GM12865 (cell line): ENCODE results near the gene PDLIM7.
"Not testable (repeated sequence)": the region's sequence is repeated elsewhere in the genome, so short reads cannot be mapped to it uniquely, and the experiment has no call there.

Experiments used
- DNase-seq: peaks from one replicate; pipeline ENCODE4 v3.0.0; 2010; ENCODE audit warnings: low read depth
- H3K4me3 ChIP-seq: 2 replicates; pipeline ENCODE4 v1.5.1; 2011; ENCODE audit warnings: mild to moderate bottlenecking, low read depth, low read length, control low read depth
- TF ChIP-seq, protein P1 (sequence below): IDR thresholded peaks from 2 replicates; pipeline ENCODE4 v1.5.1; 2011; ENCODE audit warnings: low read length, control low read depth, low read depth, inconsistent platforms; ENCODE audit not compliant: insufficient read depth; ENCODE audit errors: missing control alignments

The PDLIM7 gene

DNA sequence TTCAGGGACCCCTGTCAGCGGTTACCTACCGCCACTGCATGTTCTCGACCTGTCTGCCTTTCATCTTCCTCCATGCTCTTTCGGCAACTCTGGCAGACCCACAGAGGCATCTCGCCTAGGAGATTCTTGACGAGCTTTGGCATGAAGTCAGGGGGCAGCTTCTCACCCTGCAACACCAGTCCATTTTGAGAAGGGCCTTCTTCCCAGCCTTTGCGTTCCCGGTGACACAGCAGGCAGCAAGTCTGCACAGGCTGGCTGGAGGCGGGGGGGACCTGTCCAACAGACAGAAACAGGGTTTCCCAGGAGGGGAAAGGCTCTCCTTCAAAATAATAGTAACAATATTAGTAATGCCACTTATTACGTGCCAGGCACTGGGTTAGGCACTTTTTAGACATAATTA is 41.5 kb upstream of the PDLIM7 start:
- DNase-seq, result no peak
- TF ChIP-seq, protein P1, sequence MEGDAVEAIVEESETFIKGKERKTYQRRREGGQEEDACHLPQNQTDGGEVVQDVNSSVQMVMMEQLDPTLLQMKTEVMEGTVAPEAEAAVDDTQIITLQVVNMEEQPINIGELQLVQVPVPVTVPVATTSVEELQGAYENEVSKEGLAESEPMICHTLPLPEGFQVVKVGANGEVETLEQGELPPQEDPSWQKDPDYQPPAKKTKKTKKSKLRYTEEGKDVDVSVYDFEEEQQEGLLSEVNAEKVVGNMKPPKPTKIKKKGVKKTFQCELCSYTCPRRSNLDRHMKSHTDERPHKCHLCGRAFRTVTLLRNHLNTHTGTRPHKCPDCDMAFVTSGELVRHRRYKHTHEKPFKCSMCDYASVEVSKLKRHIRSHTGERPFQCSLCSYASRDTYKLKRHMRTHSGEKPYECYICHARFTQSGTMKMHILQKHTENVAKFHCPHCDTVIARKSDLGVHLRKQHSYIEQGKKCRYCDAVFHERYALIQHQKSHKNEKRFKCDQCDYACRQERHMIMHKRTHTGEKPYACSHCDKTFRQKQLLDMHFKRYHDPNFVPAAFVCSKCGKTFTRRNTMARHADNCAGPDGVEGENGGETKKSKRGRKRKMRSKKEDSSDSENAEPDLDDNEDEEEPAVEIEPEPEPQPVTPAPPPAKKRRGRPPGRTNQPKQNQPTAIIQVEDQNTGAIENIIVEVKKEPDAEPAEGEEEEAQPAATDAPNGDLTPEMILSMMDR, result no peak
- H3K4me3 ChIP-seq, result no peak overlapping the region

DNA sequence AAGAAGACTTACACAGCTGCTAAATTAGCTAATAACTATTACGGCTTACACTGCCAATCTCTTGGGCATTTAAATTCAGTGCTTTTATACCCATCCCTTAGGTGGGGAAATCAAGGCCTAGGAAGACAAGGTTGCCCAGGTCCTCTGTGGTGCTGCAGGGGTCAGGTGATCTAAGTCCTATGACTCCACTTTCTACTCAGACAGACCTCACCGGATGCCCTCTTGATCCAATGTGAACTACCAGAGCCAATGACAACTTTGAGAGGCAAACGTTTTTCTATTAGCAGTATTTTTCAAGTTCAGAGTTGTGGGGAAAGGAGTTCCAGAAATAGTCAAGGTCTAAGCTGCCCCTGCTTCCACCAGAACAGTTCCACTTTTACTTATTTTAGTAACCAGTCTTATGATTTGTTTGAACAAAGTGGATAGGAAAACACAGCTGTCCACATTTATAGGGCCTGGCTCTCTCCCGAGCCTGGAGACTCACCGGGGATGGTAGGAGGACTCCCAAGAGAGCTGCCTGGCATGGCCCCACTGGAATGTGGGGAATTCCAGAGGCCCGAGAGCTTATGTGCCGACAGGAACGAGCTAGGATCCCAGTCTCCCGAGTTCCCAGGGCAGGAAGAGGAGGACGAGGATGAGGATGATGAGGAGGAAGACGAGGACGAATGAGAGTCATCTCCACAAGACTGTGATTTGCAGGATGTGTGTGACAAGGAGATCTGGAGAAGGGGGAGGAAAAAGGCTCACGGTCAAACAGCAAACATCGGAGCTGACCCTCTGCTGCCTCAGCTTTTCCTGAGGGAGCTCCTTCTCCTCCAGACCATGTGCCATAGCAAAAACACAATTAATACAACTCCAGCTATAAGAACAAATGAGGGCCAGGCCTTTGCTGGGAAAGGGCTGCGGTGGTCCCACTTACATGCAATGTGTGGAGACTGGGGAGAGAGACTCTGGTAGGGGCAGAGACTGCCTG is 40.3 kb upstream of the PDLIM7 start:
- TF ChIP-seq, protein P1, result no peak
- H3K4me3 ChIP-seq, result no peak overlapping the region
- DNase-seq, result no peak

DNA sequence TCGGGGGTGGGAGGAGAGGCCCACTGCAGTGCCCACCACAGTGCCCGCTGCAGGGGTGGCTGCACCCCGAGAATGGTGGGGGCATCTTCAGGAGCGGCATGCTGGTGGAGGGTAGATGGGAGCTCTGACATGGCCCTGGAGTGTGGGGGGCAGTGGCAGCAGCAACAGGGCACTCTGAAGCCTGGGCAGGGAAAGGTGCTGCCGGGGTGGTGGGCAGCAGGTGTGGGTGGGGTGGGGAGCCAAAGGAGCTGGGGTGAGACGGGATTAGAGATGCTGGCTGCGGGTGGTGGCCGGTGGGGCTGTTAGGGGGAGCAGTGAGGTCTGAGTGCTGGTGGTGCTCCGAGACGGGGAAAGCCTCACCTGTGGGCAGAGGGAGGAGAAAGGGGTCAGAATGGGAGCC is 39.0 kb upstream of the PDLIM7 start:
- no peak for DNase-seq
- no peak overlapping the region for H3K4me3 ChIP-seq
- TF ChIP-seq, protein P1, result no peak

- DNase-seq, result no peak
- H3K4me3 ChIP-seq, result no peak overlapping the region
- TF ChIP-seq, protein P1, result no peak
Observed at GRCh38 chr5:177535125-177535524, 37.7 kb upstream of the PDLIM7 start.

- not testable (repeated sequence) for H3K4me3 ChIP-seq, DNase-seq
Observed at GRCh38 chr5:177534433-177534832, 37.0 kb upstream of the PDLIM7 start.

- no peak overlapping the region for H3K4me3 ChIP-seq
- TF ChIP-seq, protein P1, result no peak
- no peak for DNase-seq
Observed at GRCh38 chr5:177531209-177531940, 34.0 kb upstream of the PDLIM7 start.

DNA sequence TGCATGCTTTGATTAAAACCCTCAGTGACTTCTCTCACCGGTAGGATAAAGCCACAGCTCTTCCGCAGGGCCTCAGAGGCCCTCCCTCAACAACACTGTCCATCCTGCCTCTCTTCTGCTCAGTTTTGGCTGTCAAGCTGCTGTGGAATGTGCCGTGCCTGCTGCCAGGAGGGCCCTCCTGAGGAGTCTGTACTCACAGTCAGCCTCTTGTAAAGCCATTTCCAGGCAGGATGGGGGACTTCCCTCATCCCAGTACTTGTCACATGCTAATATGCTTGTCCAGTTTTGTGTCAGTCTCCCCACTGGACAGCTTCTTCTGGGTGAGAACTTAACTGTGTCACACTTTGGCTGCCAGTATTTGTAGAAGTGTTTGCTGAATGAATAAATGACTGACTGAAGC is 33.2 kb upstream of the PDLIM7 start:
- TF ChIP-seq, protein P1, result no peak
- no peak for DNase-seq
- no peak overlapping the region for H3K4me3 ChIP-seq
